K562 (cell line): ENCODE data around the gene EXOC2.

Experiments
- PKNOX1 ChIP-seq: fragments of 450-650 bp; IDR thresholded peaks from 2 replicates; pipeline ENCODE4 v1.6.1; 2016
- POLR2A ChIP-seq: fragments of 450-650 bp; conservative IDR thresholded peaks from 2 replicates; pipeline ENCODE4 v1.6.1; 2016
- RCOR1 ChIP-seq, 2 experiments: IDR thresholded peaks; 2 replicates each; pipeline ENCODE4 v1.6.1; 2012; ENCODE audit warnings: low read depth in 2 of 2, low read length in 2 of 2, borderline replicate concordance in 1 of 2, improper control_type of control experiment in 1 of 2
- SMAD3 ChIP-seq: fragments of 450-650 bp; formaldehyde crosslinking; conservative IDR thresholded peaks from 2 replicates; pipeline ENCODE4 v1.4.0; 2020; ENCODE audit warnings: mild to moderate bottlenecking
- SNRNP70 ChIP-seq: fragments of 200-400 bp; formaldehyde crosslinking; optimal IDR thresholded peaks from 2 replicates; pipeline ENCODE3; 2017; ENCODE audit warnings: low read depth, low read length
- YY1 ChIP-seq, 3 experiments: IDR thresholded peaks; 2 replicates each; pipeline ENCODE4 v1.6.1; 2011; ENCODE audit warnings: low read length in 2 of 3, mild to moderate bottlenecking in 2 of 3, moderate library complexity in 2 of 3, borderline replicate concordance in 1 of 3, control low read depth in 1 of 3, low read depth in 1 of 3; ENCODE audit not compliant: insufficient read depth in 3 of 3, insufficient replicate concordance in 2 of 3, control insufficient read depth in 1 of 3, insufficient read length in 1 of 3; ENCODE audit errors: extremely low read depth in 1 of 3
- ZNF561 ChIP-seq: fragments of 450-650 bp; formaldehyde crosslinking; conservative IDR thresholded peaks from 2 replicates; pipeline ENCODE4 v1.4.0; 2020; ENCODE audit warnings: mild to moderate bottlenecking, moderate library complexity
- TF ChIP-seq, protein P1 (sequence below), 3 experiments: IDR thresholded peaks in 2 of 3; conservative IDR thresholded peaks in 1 of 3; 2 replicates each; pipeline ENCODE4 v1.5.1; 2011 to 2012; ENCODE audit warnings: low read length in 3 of 3, mild to moderate bottlenecking in 3 of 3, control low read depth in 2 of 3, improper control_type of control experiment in 1 of 3, inconsistent platforms in 1 of 3, low read depth in 1 of 3, mixed read lengths in 1 of 3, moderate library complexity in 1 of 3; ENCODE audit not compliant: insufficient read depth in 2 of 3

GRCh38 chr6:449057-449430, 243.9 kb downstream of the EXOC2 start:
- no peak for TF ChIP-seq SNRNP70
- TF ChIP-seq YY1 (IDR thresholded peaks at IDR 0.05; ENCODE audit: borderline replicate concordance in 1 of 3, control insufficient read depth in 1 of 3, extremely low read depth in 1 of 3, insufficient read depth in 3 of 3, insufficient read length in 1 of 3, insufficient replicate concordance in 2 of 3, low read depth in 1 of 3, low read length in 2 of 3) = no peak
- TF ChIP-seq, protein P1, sequence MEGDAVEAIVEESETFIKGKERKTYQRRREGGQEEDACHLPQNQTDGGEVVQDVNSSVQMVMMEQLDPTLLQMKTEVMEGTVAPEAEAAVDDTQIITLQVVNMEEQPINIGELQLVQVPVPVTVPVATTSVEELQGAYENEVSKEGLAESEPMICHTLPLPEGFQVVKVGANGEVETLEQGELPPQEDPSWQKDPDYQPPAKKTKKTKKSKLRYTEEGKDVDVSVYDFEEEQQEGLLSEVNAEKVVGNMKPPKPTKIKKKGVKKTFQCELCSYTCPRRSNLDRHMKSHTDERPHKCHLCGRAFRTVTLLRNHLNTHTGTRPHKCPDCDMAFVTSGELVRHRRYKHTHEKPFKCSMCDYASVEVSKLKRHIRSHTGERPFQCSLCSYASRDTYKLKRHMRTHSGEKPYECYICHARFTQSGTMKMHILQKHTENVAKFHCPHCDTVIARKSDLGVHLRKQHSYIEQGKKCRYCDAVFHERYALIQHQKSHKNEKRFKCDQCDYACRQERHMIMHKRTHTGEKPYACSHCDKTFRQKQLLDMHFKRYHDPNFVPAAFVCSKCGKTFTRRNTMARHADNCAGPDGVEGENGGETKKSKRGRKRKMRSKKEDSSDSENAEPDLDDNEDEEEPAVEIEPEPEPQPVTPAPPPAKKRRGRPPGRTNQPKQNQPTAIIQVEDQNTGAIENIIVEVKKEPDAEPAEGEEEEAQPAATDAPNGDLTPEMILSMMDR (IDR thresholded peaks at IDR 0.05 in 2 of 3, conservative IDR thresholded peaks at IDR 0.05 in 1 of 3; ENCODE audit: insufficient read depth in 2 of 3, low read depth in 1 of 3, low read length in 3 of 3) = no peak
- TF ChIP-seq PKNOX1 = no peak
- no peak for TF ChIP-seq ZNF561 (CRISPR knock-in tag)
- TF ChIP-seq POLR2A = no peak
- no peak for TF ChIP-seq RCOR1 (IDR thresholded peaks at IDR 0.05; ENCODE audit: borderline replicate concordance in 1 of 2, low read depth in 2 of 2, low read length in 2 of 2)
- TF ChIP-seq SMAD3 (CRISPR knock-in tag) = no peak
